ENCODE measurements around the gene IL17RD.
"Not testable (repeated sequence)": the region's sequence is repeated elsewhere in the genome, so short reads cannot be mapped to it uniquely, and the experiment has no call there.

Gene IL17RD

GRCh38 chr3:57094575-57094974, 70.6 kb downstream of the IL17RD start:
- in situ Hi-C loops (cut with MboI; ENCODE audit: low sequenced_read_pairs): no loop called here

GRCh38 chr3:57093971-57094535, 71.1 kb downstream of the IL17RD start:
- in situ Hi-C loops (cut with MboI; ENCODE audit: low sequenced_read_pairs): no loop called here

- in situ Hi-C loops (cut with MboI; ENCODE audit: low sequenced_read_pairs): no loop called here
Observed at GRCh38 chr3:57093489-57093888, 71.7 kb downstream of the IL17RD start.

GRCh38 chr3:57091521-57092273, 73.5 kb downstream of the IL17RD start:
- in situ Hi-C loops (cut with MboI; ENCODE audit: low sequenced_read_pairs): no loop called here

- in situ Hi-C loops (cut with MboI; ENCODE audit: low sequenced_read_pairs): no loop called here
Observed at GRCh38 chr3:57089043-57089442, 76.1 kb downstream of the IL17RD start.

- in situ Hi-C loops (cut with MboI; ENCODE audit: low sequenced_read_pairs): no loop called here
Observed at GRCh38 chr3:57088503-57088902, 76.7 kb downstream of the IL17RD start.

GRCh38 chr3:57087361-57088092, 77.6 kb downstream of the IL17RD start:
- in situ Hi-C loops (cut with MboI; ENCODE audit: low sequenced_read_pairs): no loop called here

- in situ Hi-C loops (cut with MboI; ENCODE audit: low sequenced_read_pairs): no loop called here
Observed at GRCh38 chr3:57086201-57086600, 79.0 kb downstream of the IL17RD start.

GRCh38 chr3:57085211-57085610, 79.9 kb downstream of the IL17RD start:
- in situ Hi-C loops (cut with MboI; ENCODE audit: low sequenced_read_pairs): no loop called here

- in situ Hi-C loops (cut with MboI; ENCODE audit: low sequenced_read_pairs): not testable (repeated sequence)
Observed at GRCh38 chr3:57083266-57083995, 81.7 kb downstream of the IL17RD start.

- in situ Hi-C loops (cut with MboI; ENCODE audit: low sequenced_read_pairs): no loop called here
Observed at GRCh38 chr3:57082481-57082880, 82.7 kb downstream of the IL17RD start.

- in situ Hi-C loops (cut with MboI; ENCODE audit: low sequenced_read_pairs): no loop called here
Observed at GRCh38 chr3:57081173-57081572, 84.0 kb downstream of the IL17RD start.

GRCh38 chr3:57080171-57080570, 85.0 kb downstream of the IL17RD start:
- in situ Hi-C loops (cut with MboI; ENCODE audit: low sequenced_read_pairs): no loop called here

- in situ Hi-C loops (cut with MboI; ENCODE audit: low sequenced_read_pairs): no loop called here
Observed at GRCh38 chr3:57079474-57079831, 85.7 kb downstream of the IL17RD start.

GRCh38 chr3:57078635-57079473, 86.3 kb downstream of the IL17RD start:
- in situ Hi-C loops (cut with MboI; ENCODE audit: low sequenced_read_pairs): no loop called here

- in situ Hi-C loops (cut with MboI; ENCODE audit: low sequenced_read_pairs): no loop called here
Observed at GRCh38 chr3:57078344-57078634, 86.9 kb downstream of the IL17RD start.

GRCh38 chr3:57077630-57078343, 87.4 kb downstream of the IL17RD start:
- in situ Hi-C loops (cut with MboI; ENCODE audit: low sequenced_read_pairs): no loop called here

GRCh38 chr3:57076422-57076951, 88.7 kb downstream of the IL17RD start:
- in situ Hi-C loops (cut with MboI; ENCODE audit: low sequenced_read_pairs): no loop called here

GRCh38 chr3:57074135-57074534, 91.0 kb downstream of the IL17RD start:
- in situ Hi-C loops (cut with MboI; ENCODE audit: low sequenced_read_pairs): no loop called here

GRCh38 chr3:57073628-57074027, 91.5 kb downstream of the IL17RD start:
- in situ Hi-C loops (cut with MboI; ENCODE audit: low sequenced_read_pairs): no loop called here
